HG03280 (cell line): ENCODE data around the gene SLC13A5.
"Not testable (repeated sequence)": the region's sequence is repeated elsewhere in the genome, so short reads cannot be mapped to it uniquely, and the experiment has no call there.

Source experiments
- ATAC-seq: cut with Tn5 transposase; IDR thresholded peaks from one replicate; pipeline ENCODE4 v1.9.1; 2021; ENCODE audit warnings: mild to moderate bottlenecking, moderate library complexity; ENCODE audit not compliant: unreplicated experiment

Gene SLC13A5

GRCh38 chr17:6711081-6711674, 2.0 kb downstream of the SLC13A5 start:
- ATAC-seq, result no peak

GRCh38 chr17:6710317-6710716, 2.9 kb downstream of the SLC13A5 start:
- no peak for ATAC-seq

GRCh38 chr17:6708357-6708961, 4.7 kb downstream of the SLC13A5 start:
- ATAC-seq, result no peak

GRCh38 chr17:6706996-6707395, 6.2 kb downstream of the SLC13A5 start:
- ATAC-seq, result no peak

- no peak for ATAC-seq
These were observed 6.7 kb downstream of the SLC13A5 start for GRCh38 chr17:6706499-6706898.

DNA sequence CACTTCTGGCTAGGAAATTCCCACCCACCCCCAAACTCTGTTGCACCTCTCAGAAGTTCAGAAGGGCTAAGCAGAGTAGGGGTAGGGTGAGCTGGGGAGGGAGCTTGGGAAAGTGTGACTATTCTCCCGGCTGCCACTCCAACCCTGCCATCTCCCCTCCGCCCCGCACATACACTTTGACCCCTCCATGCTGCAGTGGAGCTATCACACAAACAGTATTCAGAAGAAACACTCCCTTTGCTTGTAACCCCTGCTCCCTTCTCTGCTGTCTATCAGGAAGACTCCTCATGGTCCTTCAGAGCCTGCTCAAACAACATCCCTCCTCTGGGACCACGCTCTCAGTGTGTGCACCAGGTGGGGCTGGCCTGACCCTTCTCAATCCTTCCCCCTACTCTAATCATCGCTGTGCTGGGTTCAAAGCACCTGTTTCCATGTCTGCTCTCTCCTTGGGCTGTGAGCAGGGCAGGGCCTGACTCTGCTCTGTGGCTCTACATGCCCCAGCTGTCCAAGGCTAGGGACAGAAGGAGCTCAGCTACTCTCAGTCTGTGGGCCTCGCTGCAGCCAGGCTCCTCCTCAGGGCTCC, 8.6 kb downstream of the SLC13A5 start:
- no peak for ATAC-seq

- no peak for ATAC-seq
These were observed 9.4 kb downstream of the SLC13A5 start for GRCh38 chr17:6703751-6704150.

DNA sequence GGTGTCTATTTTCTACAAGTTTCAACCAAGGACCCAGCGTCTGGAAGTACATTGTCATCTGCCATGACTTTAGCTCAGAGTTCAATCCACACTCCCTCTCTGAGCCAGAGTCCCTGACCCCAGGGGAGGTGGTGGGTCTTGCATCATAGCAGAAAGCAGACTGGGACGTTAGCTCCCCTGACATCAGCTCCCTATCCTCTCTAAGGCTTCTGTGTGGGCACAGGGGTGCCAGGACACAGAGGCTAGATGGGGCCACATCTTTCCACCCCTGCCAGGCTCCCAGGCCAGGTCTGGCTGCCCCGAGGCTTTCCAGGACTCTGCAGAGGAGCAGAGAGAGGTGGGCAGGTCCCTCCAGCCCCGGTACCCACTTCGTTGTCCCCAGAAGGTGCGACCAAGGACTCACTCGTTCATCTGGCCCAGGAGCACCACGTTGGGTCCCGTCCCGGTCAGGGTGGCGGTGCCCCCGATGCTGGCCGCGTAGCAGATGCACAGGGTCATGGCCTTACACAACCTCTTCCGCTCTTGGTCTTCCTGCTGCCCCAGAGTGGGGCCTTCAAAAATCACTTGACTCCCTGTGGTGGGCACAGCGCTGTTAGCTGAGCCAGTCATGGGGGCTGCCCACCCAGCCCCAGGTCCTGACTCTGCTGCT, 10.5 kb downstream of the SLC13A5 start:
- no peak for ATAC-seq

- ATAC-seq, result no peak
These were observed 11.4 kb downstream of the SLC13A5 start for GRCh38 chr17:6701719-6702118.

DNA sequence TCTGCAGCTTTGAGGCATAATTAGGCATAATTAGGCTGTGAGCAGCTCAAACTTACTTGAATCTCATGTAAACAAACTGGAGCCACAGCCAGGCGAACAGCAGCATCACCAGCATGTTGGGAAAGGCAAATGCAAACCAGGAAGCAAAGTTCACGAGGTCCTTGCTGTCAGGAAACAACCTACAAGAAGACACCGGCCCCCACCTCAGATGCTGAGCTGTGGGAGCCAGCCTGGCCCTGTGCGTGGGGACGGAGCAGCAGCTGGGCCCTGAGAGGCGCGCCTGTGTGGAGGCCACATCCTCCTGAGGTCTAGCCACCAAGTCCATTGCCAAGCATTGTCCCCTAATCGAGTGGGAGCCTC, 12.2 kb downstream of the SLC13A5 start:
- ATAC-seq, result no peak

- no peak for ATAC-seq
These were observed 12.9 kb downstream of the SLC13A5 start for GRCh38 chr17:6699997-6700947.

DNA sequence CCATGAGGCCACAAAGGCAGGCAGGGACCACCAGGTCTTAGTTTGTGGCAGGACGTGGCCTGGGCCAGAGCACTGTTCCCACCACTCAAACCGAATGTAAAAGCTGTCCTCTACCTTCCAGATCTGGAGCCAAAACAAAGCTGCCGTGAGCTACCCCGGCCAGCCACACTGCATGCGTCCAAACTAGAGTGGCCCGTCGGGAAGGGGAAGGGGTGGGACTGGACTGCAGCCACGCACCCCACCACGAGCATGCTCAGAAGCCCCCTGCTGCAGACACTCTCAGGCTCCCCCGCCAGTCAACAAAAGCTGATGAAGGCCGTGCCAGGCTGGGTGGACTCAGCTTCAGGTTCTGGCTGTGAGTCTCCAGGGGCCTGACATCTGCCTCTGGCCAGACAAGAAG, 15.2 kb downstream of the SLC13A5 start:
- ATAC-seq, result no peak

GRCh38 chr17:6696906-6697305, 16.3 kb downstream of the SLC13A5 start:
- no peak for ATAC-seq

- ATAC-seq, result no peak
These were observed 17.6 kb downstream of the SLC13A5 start for GRCh38 chr17:6695565-6695964.

GRCh38 chr17:6695051-6695450, 18.1 kb downstream of the SLC13A5 start:
- ATAC-seq, result no peak

DNA sequence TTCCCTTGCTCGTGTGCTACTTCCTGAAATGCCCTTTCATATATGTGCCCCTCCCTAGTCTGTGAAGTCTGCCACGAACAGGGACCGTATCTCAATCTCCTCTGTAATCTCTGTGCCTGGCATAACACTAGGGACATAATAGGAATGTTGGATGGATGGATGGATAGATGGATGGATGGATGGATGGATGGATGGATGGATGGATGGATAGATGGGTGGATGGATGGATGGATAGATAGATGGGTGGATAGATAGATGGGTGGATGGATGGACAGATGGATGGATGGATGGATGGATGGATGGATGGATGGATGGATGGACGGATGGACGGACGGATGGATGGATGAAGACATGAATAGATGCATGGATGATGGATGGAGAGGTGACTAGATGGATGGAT, 21.2 kb downstream of the SLC13A5 start:
- not testable (repeated sequence) for ATAC-seq

DNA sequence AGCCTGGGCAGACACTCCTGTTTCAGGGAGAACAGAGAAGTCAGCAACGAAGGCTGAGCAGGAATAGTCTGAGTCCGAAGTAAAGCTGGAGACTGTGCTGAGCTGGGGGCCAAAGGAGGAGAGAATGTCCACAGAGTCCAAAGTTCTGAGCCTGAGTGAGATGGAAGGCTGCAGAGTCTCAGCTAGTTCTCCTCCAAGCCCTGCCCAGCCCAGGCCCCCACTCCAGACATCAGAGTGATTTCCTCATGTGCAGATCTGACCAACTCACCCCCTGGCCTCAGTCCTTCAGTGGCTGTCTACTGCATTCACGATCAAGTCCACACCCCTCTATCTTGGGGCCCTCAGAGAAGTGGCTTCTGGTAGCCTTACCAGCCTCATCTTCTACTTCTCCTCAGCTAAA, 21.6 kb downstream of the SLC13A5 start:
- no peak for ATAC-seq

DNA sequence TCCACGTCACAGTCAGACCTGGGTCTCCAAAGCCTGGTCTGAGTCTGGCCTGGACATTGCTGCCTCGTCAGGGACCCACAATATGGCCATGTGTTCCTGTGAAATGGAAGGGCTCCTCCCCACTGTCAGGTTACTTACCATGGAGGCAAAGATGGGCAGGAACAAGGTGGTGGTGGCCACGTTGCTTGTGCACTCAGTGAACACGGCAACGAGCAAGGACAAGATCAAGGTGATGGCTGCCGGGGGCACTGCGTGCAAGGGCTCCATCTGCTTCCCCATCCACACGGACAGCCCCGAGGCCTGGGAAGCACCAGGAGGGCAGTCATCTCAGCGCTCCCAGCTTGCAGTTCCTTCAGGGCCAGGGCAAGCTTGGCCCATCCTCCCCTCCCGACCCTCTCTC, 22.5 kb downstream of the SLC13A5 start:
- no peak for ATAC-seq

GRCh38 chr17:6688944-6689343, 24.2 kb downstream of the SLC13A5 start:
- ATAC-seq, result no peak

- ATAC-seq, result no peak
These were observed 27.1 kb downstream of the SLC13A5 start for GRCh38 chr17:6686026-6686425.
